ENCODE data around the gene NXF2B.

Gene NXF2B

GRCh38 chrX:102339312-102340298 is 100.2 kb downstream of the NXF2B start:
- Histone ChIP-seq H3K9me3 (no peaks in the 10 kb centered on the region), H3K27me3 (no peaks in the 10 kb centered on the region), H3K4me3 (no peak overlapping the region), H3K36me3 (no peaks in the 10 kb centered on the region), H3K4me1 (no peaks in the 10 kb centered on the region), H3K27ac (no peak overlapping the region)
- no peak for TF ChIP-seq CTCF (IDR thresholded peaks at IDR 0.05)
- DNase-seq: no peak
- intact Hi-C loops (cut with DNase I; ENCODE audit: low total_unique reads): no loop called here

- TF ChIP-seq CTCF (IDR thresholded peaks at IDR 0.05): no peak
- H3K36me3 ChIP-seq: no peaks in the 10 kb centered on the region
- H3K9me3 ChIP-seq: no peaks in the 10 kb centered on the region
- no peak for DNase-seq
- H3K27ac ChIP-seq: no peak overlapping the region
- H3K27me3 ChIP-seq: no peaks in the 10 kb centered on the region
- H3K4me3 ChIP-seq: no peak overlapping the region
- intact Hi-C loops (cut with DNase I; ENCODE audit: low total_unique reads): no loop called here
- H3K4me1 ChIP-seq: no peaks in the 10 kb centered on the region
These were observed 101.6 kb downstream of the NXF2B start for GRCh38 chrX:102338162-102338561.
